ENCODE measurements around the gene RAB10.

GRCh38 chr2:26086155-26086637 lies 52.3 kb downstream of the RAB10 start:
- TF ChIP-seq POLR2A (IDR thresholded peaks at IDR 0.05; ENCODE audit: low read length) (no peak), GATA1 (IDR thresholded peaks at IDR 0.05; ENCODE audit: low read depth, low read length) (no peak)
